ENCODE measurements around the gene ADAMTS2. TPM values are rescaled to one million over a fixed set of nuclear protein-coding genes. Genes with fewer than 3 reads are reported as not detected.

Gene ADAMTS2
- total and polyA plus RNA-seq, 4 experiments from 2014 or later = 0.07 TPM; not detected in 3

- intact Hi-C loops (cut with micrococcal nuclease) = no loop called here
- H3K27me3 ChIP-seq (ENCODE audit: insufficient read depth, low read length) = no peaks in the 10 kb centered on the region
- DNase-seq = no peak
- peaks cover 13% of the 10 kb centered on the region for H3K36me3 ChIP-seq (ENCODE audit: insufficient read depth, low read length)
- POLR2A ChIA-PET (ENCODE audit: partially characterized antibody) = no interaction called here
- no peak overlapping the region for H3K27ac ChIP-seq (ENCODE audit: low read depth, low read length)
- peaks cover 0 to 12% of the 10 kb centered on the region in 2 donors for H3K9me3 ChIP-seq (ENCODE audit: control insufficient read depth in 1 of 2, low read length in 2 of 2)
- Mint-ChIP-seq H3K27ac (no peak overlapping the region), H3K4me3 (no peak overlapping the region), H3K36me3 (peaks cover 80 to 86% of the 10 kb centered on the region in 2 donors), H3K4me1 (peaks cover 8 to 29% (median 21%) of the 10 kb centered on the region in 4 donors), H3K27me3 (no peaks in the 10 kb centered on the region), H3K9me3 (peaks cover 0 to 64% (median 55%) of the 10 kb centered on the region in 8 donors)
- no peak overlapping the region for H3K4me3 ChIP-seq (ENCODE audit: low read length in 2 of 2)
- peaks cover 12% of the 10 kb centered on the region for H3K4me1 ChIP-seq (ENCODE audit: insufficient read depth, low read length)
- CTCF ChIA-PET (ENCODE audit: partially characterized antibody) = no interaction called here
Measured at GRCh38 chr5:179065703-179066102, 279.6 kb downstream of the ADAMTS2 start.

- peak overlapping the region; percentile 54 to 61 for H3K4me3 ChIP-seq (ENCODE audit: low read length in 2 of 2)
- peak in 1 of 5 donors; percentile 0 for DNase-seq
- H3K9me3 ChIP-seq (ENCODE audit: control insufficient read depth in 1 of 2, low read length in 2 of 2) = no peaks in the 10 kb centered on the region
- Mint-ChIP-seq H3K27ac (peak overlapping the region in 5 of 7 donors; percentile 40 to 83 (median 75)), H3K9me3 (peaks cover 0 to 20% (median 17%) of the 10 kb centered on the region in 8 donors), H3K4me3 (peak overlapping the region; percentile 88 to 99 (median 94)), H3K36me3 (peaks cover 43 to 44% of the 10 kb centered on the region in 2 donors), H3K27me3 (peaks cover 0 to 1% of the 10 kb centered on the region in 2 donors), H3K4me1 (peaks cover 14 to 41% (median 27%) of the 10 kb centered on the region in 4 donors)
- intact Hi-C loops (cut with micrococcal nuclease) = no loop called here
- CTCF ChIA-PET (ENCODE audit: partially characterized antibody) = interaction anchor here (1.4 to 2.6 kb wide), 3 partner anchors 39 to 330 kb away, joined by 4 to 24 read pairs (median 13); partner anchors contain the start of genes ZNF354A and ZNF354B
- H3K27me3 ChIP-seq (ENCODE audit: insufficient read depth, low read length) = no peaks in the 10 kb centered on the region
- H3K27ac ChIP-seq (ENCODE audit: low read depth, low read length) = no peak overlapping the region
- peaks cover 1% of the 10 kb centered on the region for H3K36me3 ChIP-seq (ENCODE audit: insufficient read depth, low read length)
- peaks cover 14% of the 10 kb centered on the region for H3K4me1 ChIP-seq (ENCODE audit: insufficient read depth, low read length)
- POLR2A ChIA-PET (ENCODE audit: partially characterized antibody) = interaction anchor here (1.6 to 2.2 kb wide), 8 partner anchors 10 to 434 kb away, joined by 4 to 32 read pairs (median 8); partner anchors contain the start of genes CLK4, ZFP2, ZNF354A and ZNF354B
Measured at GRCh38 chr5:179061025-179061424, 284.2 kb downstream of the ADAMTS2 start.

Other genes starting within 250 kb of the ADAMTS2 start
- 10 to 100 TPM; 59.1 to 61.5 TPM for gene RUFY1, start 205.1 kb upstream of the ADAMTS2 start, total RNA-seq
- 10 to 100 TPM; 13.3 to 34.6 TPM for gene RUFY1, start 205.1 kb upstream of the ADAMTS2 start, polyA plus RNA-seq

Measured in CD4-positive, alpha-beta memory T cell (primary cell).